ENCODE data around the gene DIAPH1.
A peak's percentile ranks its signal among the peaks of the same experiment; 100 is the strongest.

Gene DIAPH1

DNA sequence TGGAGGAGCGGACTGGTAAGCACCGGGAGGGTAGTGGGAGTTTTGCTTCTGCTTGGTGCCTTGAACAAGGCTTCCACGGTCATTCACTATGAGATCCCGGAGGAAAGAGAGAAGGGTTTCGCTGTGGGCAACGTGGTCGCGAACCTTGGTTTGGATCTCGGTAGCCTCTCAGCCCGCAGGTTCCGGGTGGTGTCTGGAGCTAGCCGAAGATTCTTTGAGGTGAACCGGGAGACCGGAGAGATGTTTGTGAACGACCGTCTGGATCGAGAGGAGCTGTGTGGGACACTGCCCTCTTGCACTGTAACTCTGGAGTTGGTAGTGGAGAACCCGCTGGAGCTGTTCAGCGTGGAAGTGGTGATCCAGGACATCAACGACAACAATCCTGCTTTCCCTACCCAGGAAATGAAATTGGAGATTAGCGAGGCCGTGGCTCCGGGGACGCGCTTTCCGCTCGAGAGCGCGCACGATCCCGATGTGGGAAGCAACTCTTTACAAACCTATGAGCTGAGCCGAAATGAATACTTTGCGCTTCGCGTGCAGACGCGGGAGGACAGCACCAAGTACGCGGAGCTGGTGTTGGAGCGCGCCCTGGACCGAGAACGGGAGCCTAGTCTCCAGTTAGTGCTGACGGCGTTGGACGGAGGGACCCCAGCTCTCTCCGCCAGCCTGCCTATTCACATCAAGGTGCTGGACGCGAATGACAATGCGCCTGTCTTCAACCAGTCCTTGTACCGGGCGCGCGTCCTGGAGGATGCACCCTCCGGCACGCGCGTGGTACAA, 142.5 kb downstream of the DIAPH1 start:
- FAIRE-seq, result no peak

DNA sequence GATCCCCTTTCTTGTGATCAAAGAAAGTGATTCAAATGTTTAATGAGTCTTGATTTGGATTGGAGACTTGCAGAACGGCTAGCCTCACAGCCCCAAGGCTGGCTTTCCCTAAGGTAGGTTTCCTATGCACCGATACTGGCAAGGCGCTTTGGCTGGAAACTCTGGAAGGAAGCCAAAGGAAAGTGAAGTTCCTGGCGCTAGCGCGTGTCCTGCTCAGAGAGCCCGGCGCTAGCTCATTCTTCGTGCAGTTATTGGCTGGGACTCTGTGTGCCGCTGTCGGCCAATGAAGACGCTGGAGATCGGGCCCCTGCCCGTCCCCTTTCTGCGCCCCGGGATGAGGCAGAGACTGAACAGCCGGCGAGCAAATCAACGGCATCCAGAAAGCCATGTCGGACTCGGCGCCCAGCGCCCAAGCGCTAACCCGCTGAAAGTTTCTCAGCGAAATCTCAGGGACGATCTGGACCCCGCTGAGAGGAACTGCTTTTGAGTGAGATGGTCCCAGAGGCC, 143.1 kb downstream of the DIAPH1 start, which contains the start of gene PCDHGC3:
PCDHGC3 (plus strand) TSS at position 342 of the 507 bp plus-strand sequence; CDS start at position 493, 151 bp downstream.
- peak; percentile 91 for FAIRE-seq

DNA sequence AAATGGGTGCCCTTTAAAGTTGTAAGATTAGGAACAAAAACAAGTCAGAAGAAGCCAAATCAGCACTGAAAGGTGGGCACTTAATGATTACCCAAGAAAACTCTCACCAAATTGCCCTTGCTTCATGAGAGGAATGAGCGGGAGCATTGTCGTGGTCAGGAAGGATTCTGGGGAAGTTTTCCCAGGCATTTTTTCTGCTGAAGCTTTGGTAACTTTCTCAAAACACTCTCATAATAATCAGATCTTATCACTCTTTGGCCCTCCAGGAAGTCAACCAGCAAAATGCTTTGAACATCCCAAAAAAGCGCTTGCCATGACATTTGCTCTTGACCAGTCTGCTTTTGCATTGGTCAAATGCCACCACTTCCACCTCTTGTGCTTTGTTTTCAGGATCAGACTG, 153.4 kb downstream of the DIAPH1 start:
- no peak for FAIRE-seq

Data from A204.1 (cell line).